ENCODE results near the gene C7. TPM values are rescaled to one million over a fixed set of nuclear protein-coding genes. Genes with fewer than 3 reads are reported as not detected.
"Not testable (repeated sequence)": the region's sequence is repeated elsewhere in the genome, so short reads cannot be mapped to it uniquely, and the experiment has no call there.

Gene C7
- total RNA-seq: 100 to 1,000 TPM; 563 to 985 TPM
- long read RNA-seq, donor 1, full-length matches to known transcripts: 169 of 355 reads
- long read RNA-seq, donor 1, partial matches to known transcripts: 167 of 355 reads
- long read RNA-seq, donor 1, other reads (novel, unspliced or antisense): 19 of 355 reads
- long read RNA-seq, donor 2, full-length matches to known transcripts: 31 of 219 reads
- long read RNA-seq, donor 2, partial matches to known transcripts: 170 of 219 reads
- long read RNA-seq, donor 2, other reads (novel, unspliced or antisense): 18 of 219 reads

DNA sequence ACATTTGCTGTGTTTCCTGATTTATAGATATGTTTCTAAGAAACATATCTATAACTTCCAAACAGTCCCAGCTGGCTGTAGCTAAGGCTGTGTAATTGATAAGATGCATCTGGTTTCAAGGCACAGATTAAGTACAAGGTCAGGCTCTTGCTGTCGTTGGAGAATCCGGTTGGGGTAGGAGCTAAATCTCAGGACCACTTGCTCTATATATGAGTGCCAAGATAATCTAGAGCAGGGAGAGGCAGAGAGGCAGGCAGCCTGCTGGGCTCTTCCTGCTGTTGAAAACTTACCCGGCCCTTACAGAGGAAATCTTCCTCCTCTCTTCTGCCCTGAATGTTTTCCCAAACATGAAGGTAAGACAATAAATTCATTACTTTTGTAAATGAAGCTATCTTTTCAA lies at the start of gene C7:
C7 (plus strand) TSS at position 234 of the 400 bp plus-strand sequence; CDS start at position 348, 114 bp downstream.
- intact Hi-C loops (cut with DNase I): loop anchor here (5.0 to 10.0 kb wide), 3 partner anchors 363 to 926 kb away; no protein-coding TSS in a partner anchor
- DNase-seq (ENCODE audit: low spot score): no peak

GRCh38 chr5:40860711-40861110 lies 48.6 kb upstream of the C7 start:
- intact Hi-C loops (cut with DNase I): no loop called here
- no peak for DNase-seq (ENCODE audit: low spot score)

DNA sequence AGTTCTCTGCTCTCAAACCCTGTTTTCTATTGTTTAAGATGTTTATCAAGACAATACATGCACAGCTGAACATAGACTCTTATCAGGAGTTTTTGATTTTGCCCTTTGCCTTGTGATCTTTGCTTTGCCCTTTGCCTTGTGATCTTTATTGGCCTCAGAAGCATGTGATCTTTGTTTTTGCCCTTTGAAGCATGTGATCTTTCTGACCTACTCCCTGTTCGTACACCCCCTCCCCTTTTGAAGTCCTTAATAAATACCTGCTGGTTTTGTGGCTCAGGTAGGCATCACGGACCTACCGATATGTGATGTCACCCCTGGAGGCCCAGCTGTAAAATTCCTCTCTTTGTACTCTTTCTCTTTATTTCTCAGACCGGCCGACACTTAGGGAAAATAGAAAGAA lies 44.3 kb upstream of the C7 start:
- DNase-seq (ENCODE audit: low spot score); intact Hi-C loops (cut with DNase I): not testable (repeated sequence)

DNA sequence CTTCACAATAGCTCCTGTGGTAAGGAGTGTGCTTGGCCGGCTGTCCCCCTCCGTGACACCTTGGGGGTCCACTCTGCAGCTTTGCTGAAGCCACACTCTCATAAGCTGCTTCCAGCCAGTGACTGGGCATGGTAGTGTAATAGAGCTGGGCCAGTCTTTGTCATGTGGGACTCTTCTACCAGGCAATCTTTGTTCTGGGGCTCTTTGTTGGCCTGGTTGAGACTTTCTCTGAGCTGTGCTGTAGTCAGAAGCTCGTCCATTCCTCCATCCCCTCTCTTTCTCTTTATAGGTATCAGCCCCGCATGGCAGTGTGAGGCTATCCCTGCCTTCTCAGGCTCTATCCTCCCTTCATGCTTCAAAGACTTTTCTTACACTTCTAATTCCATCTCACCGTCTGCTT lies 42.5 kb upstream of the C7 start:
- intact Hi-C loops (cut with DNase I): no loop called here
- DNase-seq (ENCODE audit: low spot score): no peak

DNA sequence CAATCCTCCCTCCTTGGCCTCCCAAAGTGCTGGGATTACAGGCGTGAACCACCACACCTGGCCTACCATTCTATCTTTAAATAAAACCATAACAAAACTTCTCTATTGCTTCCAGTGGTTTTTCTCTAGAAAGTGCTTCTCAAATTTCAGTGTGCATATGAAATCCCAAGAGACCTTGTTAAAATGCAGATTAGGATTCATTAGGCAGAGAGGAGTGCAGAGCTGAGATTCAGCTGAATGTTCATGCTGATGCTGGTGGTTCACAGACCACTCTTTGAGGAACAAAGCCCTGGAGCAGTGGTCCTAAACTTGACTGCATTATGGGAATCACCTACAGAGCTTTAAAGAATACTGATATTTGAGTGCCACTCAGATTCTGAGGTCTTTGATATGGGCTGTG lies 39.9 kb upstream of the C7 start:
- DNase-seq (ENCODE audit: low spot score): no peak
- intact Hi-C loops (cut with DNase I): no loop called here

DNA sequence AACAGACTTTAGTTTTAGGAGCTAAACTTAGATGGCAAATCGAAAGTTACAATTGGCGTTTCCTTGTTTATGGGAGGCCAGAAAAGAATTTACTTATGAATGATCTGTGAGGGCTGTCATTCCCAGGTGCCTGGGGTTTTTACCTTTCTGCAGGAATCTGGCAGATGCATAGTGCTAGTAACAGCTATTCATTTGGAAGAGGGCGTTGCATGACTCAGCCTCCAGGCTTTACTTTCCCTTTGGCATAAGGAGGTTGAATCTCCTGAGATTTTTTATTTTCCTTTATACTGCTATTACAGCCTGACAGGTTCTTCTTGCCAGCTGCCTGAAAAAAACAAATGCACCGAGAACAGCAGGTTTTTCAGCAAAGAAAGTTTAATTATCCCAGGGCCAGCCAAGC lies 38.1 kb upstream of the C7 start:
- DNase-seq (ENCODE audit: low spot score): no peak
- intact Hi-C loops (cut with DNase I): no loop called here

- DNase-seq (ENCODE audit: low spot score); intact Hi-C loops (cut with DNase I): not testable (repeated sequence)
Observed at GRCh38 chr5:40872253-40872652, 37.0 kb upstream of the C7 start.

DNA sequence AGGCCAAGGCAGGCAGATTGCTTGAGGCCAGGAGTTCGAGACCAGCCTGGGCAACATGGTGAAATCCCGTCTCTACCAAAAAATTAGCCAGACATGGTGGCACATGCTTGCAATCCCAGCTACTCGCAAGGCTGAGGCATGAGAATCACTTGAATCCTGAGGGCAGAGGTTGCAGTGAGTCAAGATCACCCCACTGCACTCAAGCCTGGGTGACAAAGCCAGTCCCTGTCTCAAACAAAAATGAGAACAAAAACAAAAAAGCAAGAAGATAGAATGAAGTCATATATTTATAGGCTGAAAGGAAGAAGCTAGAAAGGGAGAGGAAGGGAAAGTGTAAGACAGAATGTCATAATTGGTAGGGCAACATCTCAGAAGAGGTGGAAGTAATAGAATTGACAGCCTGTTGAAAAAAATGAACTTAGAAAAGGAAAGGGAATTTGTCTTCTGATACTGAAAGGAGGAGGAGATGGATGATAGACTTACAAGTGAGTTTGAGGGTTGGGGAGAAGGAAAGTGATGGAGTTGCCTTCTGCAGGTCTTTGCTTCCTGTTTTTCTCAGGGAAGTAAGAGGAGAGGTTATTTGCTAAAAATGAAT lies 35.9 kb upstream of the C7 start:
- DNase-seq (ENCODE audit: low spot score): no peak
- intact Hi-C loops (cut with DNase I): no loop called here

- intact Hi-C loops (cut with DNase I): loop anchor here in 1 of 2 donors (5.0 kb wide), 1 partner anchor 654 kb away; no protein-coding TSS in a partner anchor
- DNase-seq (ENCODE audit: low spot score): no peak
Observed at GRCh38 chr5:40875958-40876357, 33.3 kb upstream of the C7 start.

DNA sequence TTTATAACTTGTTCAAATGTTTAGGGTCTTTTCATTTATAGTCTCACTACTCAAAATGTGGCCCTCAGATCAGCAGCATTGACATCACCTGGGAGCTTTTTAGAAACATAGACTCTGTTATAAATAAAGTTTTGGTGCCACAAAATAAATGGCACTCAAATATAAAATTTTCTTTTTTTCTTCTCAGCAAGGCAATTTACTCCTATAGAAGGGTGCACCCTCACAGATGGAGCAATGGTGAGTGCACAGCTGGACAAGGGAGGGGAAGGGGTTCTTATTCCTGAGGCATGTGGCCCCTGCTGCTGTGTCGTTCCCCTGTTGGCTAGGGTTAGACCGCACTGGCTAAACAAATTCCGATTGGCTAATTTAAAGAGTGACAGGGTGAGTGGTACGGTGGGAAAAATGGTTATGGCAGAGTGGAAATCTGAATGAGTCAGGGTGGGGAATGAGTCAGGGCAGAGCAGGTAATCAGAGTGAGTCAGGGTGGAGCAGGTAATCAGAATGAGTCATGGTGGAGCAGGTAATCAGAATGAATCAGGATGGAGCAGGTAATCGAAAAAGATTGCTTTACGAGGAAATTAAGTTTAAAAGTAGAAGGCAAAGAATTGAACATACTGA lies 31.8 kb upstream of the C7 start:
- intact Hi-C loops (cut with DNase I): loop anchor here in 1 of 2 donors (5.0 kb wide), 1 partner anchor 655 kb away; no protein-coding TSS in a partner anchor
- no peak for DNase-seq (ENCODE audit: low spot score)

DNA sequence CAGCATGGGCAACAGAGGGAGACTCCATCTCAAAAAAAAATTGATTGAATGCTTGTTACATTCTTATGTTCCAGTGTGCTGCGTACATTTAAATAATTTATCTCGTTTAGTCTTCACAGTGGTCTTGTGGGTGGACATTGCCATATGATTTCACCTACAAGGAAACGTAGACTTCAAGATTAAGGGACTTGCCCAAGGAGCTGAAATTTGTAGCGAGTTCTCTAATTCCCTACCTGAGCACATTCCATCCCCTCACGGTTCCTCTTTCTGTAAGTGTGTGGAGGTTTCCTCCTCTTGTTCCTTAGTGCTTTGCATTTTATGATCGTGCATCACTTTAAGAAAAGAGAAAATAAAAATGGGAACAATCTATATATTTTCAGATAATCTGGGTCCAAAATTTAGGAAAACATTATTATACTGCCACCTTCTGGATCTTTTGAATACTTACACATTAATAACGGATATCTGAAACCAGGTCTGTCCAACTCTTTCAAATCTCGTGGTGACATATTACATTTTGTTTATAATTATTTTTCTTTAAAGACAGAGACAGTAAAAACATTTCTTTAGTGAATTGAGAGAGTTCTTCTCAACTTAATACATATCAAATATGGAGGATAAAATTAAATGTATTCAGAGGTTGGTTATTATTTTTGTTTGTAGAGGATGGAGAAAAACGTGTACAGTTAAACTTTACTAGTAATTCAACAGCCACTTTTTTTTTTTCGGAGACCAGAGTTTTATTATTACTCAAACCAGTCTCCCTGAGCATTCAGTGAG lies 29.9 kb upstream of the C7 start:
- DNase-seq (ENCODE audit: low spot score): no peak
- intact Hi-C loops (cut with DNase I): loop anchor here in 1 of 2 donors (5.0 kb wide), 1 partner anchor 657 kb away; no protein-coding TSS in a partner anchor

- intact Hi-C loops (cut with DNase I): no loop called here
- DNase-seq (ENCODE audit: low spot score): no peak
Observed at GRCh38 chr5:40882291-40882690, 27.0 kb upstream of the C7 start.

- DNase-seq (ENCODE audit: low spot score); intact Hi-C loops (cut with DNase I): not testable (repeated sequence)
Observed at GRCh38 chr5:40883051-40883450, 26.2 kb upstream of the C7 start.

GRCh38 chr5:40895440-40896425 lies 13.6 kb upstream of the C7 start:
- DNase-seq (ENCODE audit: low spot score); intact Hi-C loops (cut with DNase I): not testable (repeated sequence)

GRCh38 chr5:40904205-40904993 lies 4.9 kb upstream of the C7 start:
- intact Hi-C loops (cut with DNase I): loop anchor here (5.0 to 10.0 kb wide), 3 partner anchors 520 to 1528 kb away; no protein-coding TSS in a partner anchor
- DNase-seq (ENCODE audit: low spot score): no peak

GRCh38 chr5:40904994-40905306 lies 4.3 kb upstream of the C7 start:
- intact Hi-C loops (cut with DNase I): loop anchor here (5.0 to 10.0 kb wide), 4 partner anchors 367 to 1527 kb away; no protein-coding TSS in a partner anchor
- DNase-seq (ENCODE audit: low spot score): no peak

GRCh38 chr5:40906351-40906751 lies 2.9 kb upstream of the C7 start:
- intact Hi-C loops (cut with DNase I): loop anchor here (5.0 to 10.0 kb wide), 3 partner anchors 366 to 928 kb away; no protein-coding TSS in a partner anchor
- no peak for DNase-seq (ENCODE audit: low spot score)

- intact Hi-C loops (cut with DNase I): loop anchor here (5.0 to 10.0 kb wide), 3 partner anchors 363 to 925 kb away; no protein-coding TSS in a partner anchor
- DNase-seq (ENCODE audit: low spot score): no peak
Observed at GRCh38 chr5:40909723-40910122, 426 bp downstream of the C7 start.
